SKM-1 (cell line): ENCODE measurements around the gene TLE3.

Experiments used
- DNase-seq: peaks from one replicate; lab custom pipeline; 2025; ENCODE audit not compliant: unreplicated experiment; lab: John Stamatoyannopoulos, UW

Gene TLE3

DNA sequence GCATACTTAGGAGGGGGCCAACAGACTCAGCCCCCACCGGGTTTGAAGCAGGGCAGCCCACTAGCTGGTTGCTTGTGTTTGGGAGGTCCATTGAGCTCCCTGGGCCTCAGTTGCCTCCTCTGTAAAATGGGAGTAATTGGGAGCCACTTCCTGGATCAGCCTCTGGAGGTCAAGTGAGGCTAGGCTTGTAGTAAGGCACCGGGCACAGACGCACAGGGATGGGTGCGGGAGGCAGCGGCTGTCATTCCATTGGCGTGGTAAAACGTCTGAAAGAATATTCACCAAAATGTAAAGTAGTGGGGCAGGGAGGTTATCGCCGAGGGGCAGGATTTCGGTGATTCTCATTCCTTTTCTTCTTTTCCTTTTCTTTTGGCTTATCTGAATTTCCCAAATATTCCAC lies 64.6 kb downstream of the TLE3 start:
- no peak for DNase-seq

DNA sequence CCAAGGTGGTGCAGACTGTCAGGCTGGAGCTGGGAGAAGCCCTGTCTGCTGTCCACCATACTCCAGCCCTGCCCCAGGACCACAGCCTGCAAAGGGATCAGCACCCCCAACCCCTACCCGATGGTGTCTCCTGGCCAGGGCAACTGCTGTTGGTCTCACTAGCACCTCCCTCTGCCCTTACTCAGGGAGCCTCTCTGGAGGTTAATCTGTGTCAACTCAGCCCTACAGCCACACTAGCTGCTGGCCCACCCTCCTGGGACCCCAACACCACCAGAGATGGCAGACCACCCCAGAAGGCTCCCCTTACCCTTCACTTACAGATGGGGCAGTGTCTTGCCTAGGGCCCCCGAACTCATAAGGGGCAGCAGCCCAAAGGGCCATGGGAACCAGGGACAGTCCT lies 65.2 kb downstream of the TLE3 start:
- DNase-seq, result no peak

DNA sequence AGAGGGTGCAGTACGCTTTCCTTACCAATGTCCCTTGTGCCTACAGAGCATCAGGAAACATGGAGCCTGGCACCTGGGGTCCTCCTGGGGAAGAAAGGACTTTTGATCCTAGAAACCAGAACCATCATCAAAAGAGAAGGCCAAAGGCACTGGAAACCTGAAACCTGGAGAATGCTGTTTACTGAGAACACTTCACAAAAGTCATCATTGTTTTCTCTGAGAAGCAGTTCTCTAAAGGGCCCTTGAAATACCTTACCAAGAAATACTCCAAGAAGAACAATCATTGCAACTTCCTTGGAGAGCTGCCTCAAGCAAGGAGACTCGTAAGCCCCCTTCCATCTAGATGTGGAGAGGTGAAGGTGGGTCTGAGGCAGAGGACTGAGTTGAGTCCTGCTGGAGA lies 66.0 kb downstream of the TLE3 start:
- DNase-seq, result no peak

DNA sequence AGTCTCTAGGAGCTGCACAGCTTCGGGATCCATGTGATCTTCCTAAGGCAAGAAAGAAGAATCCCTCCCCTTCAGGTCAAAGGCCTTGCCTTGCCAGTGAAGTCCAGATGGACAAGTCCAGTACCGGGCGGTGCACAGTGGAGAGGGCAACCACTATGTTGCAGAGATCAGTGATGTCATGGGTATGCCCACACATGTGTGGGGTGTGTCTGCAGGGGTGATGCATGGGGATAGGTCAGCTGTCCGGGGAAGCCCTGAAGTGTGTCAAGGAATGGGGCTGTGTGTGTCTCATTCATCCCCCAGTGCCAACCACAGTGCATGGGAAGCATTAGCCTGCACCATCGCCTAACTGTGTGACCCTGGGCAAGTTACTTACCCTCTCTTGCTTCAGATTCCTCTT lies 66.5 kb downstream of the TLE3 start:
- DNase-seq, result no peak

DNA sequence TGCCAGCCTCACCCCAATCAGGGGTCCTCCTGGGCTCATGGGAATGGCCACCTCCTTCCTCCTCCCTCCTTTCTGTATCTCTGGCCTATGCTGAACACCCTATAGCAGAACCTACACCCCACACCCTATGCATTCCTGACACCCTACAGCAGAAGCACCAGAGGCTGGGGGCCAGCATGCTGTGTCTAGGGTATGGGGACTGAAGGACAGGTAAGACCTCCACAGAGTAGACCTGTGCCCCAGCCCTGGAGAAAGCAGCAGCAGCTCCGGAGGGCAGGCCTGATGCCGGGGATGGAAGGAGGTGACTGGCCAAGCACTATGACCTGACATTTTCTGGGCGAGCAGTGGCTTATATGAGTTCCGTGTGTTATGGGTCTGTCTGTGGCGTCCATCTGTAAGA lies 66.9 kb downstream of the TLE3 start:
- no peak for DNase-seq

DNA sequence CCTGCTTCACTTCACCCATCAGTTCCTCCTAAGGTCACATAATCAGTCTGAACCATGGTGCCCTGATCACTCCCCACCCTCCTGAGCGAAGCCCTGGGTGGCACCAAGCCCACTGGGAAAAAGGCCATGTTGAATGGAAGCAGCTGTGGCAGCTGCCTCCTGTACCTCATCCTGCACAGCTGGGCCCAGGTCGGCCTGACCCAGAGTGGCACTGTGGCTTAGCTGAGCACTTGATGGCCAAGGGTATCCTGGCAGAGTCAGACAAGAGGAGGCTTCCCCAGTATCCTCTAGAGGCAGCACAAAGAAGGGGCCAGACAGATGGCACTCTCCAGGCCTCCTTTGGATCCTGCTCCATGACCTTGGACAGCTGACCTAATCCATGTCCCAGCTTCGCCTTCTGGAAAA lies 68.4 kb downstream of the TLE3 start:
- no peak for DNase-seq

DNA sequence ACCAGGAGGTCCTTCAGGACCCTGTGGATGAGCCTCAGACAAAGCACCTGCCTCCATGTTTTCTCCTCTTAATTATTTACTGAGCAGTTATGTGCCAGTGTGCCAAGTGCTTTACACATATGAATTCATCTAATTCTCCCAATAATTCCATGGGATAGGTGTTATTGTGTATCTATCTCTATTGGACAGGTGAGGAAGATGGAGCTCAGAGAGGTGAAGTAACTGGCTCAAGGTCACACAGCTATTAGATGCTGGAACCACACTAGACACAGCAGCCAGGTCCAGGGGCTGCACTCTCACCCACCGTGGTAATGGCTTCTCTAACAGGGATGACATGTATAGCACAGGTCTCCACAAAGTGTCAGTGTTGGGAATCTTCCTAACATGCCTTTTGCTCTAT lies 70.2 kb downstream of the TLE3 start:
- no peak for DNase-seq

DNA sequence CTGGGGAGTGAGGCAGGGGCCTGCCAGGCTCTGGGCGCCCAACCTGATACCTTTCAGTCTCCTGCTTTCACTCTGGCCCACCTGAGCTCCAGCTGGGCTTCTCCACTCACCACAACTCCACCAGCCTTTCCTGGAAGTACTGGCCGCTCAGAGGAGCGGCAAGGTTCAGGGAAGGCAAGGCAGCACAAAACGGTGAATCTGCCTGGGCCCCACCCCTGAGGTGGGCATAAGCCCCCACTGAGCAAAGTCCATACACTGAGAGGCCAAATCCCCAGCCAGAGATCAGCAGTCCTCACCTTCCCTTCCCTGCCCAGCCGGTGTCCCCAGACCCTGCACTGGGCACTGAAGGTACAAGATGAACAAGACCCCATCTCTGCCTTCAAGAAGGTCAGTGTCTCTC lies 70.7 kb downstream of the TLE3 start:
- no peak for DNase-seq

DNA sequence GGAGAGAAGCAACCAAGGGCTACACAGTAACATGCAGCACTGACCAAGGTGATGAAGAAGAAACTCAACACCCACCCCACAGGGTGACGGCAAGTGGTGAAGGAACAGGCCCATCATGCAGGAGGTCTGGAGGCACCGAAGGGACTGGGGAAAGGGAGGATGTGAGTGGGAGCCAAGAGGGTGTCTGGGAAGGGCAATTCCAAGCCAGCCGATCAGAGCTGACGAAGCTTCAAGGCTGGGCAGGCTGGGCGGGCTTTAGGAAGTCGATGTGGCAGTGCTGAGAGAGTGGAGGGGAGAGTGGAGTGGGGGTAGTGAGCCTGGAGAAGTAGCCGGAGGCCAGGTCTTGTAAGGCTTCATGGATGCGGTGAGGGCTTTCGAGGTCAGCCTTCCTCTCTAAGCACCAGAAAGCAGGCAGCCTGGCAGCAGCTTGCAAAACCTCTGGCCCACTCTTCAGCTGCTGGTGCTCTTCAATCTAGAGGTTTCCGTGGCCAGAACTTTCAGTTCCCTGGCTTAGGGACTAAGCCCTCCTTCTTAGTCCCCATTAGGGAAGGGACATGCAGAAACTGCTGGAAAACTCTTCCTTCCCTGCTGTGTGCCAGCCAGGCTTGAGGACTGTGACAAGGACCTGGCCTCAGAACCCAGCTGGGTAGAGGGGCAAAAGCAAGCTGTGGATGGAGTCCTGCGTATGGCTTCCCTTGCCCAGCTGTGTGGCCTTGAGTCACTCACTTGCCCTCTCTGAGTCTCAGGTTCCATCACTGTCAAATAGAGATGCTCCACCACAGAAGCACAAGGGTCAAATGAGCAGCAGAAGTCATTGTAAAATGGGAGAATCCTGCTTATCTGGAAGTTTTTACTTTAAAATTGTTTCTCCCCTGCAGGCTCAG lies 72.1 kb downstream of the TLE3 start:
- DNase-seq, result no peak

DNA sequence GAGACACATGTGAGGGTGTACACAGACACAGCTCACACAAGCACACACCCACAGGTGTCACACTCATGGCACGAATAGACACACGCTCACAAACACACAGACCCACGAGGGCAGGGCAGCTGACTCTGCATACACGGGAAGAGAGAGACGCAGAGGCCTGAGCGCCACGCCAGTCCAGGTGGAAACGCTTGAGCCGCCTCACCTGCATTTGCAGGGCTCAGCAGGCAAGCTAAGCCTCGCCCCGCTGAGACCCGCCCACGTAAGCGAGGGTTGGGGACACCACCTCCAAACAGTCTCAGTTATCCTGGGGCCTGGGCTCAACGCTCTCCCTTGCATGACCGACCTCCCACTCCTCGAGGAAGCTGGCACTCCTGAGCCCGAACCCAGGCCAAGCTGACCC lies 73.2 kb downstream of the TLE3 start:
- DNase-seq, result no peak

DNA sequence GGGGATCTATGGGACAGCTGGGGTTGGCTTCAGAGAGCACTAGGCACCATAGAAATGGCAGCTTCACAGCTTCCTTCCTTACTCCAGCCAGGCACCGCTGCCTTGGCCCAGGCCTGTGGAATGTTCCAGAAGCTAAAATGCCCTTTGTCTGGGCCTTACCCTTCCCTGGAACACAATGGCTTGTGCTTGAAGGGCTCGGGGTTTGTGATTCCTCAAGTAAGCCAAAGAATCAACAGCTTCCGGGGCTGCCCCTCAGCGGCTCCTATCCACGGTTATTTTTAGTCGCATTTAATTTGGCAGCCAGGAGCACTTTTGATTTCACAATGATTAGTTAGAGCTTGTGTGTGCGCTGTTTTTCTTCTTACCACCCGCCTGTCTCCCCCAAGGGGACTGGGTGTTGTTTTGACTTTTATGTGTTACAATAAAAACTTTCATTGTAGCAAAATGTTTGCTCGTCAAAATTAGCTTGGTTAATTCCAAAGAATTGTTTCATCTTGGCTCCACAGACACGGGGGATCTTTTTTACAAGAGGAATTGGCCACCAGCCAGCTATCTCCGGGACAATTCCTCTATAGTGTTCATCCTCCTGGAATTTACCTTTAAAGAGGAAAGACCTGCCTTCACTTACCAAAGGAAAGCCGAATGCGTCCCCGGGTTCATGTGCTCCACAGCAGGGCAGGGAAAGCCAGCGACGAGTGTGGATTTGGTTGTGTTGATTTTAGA lies 73.8 kb downstream of the TLE3 start:
- DNase-seq, result no peak

DNA sequence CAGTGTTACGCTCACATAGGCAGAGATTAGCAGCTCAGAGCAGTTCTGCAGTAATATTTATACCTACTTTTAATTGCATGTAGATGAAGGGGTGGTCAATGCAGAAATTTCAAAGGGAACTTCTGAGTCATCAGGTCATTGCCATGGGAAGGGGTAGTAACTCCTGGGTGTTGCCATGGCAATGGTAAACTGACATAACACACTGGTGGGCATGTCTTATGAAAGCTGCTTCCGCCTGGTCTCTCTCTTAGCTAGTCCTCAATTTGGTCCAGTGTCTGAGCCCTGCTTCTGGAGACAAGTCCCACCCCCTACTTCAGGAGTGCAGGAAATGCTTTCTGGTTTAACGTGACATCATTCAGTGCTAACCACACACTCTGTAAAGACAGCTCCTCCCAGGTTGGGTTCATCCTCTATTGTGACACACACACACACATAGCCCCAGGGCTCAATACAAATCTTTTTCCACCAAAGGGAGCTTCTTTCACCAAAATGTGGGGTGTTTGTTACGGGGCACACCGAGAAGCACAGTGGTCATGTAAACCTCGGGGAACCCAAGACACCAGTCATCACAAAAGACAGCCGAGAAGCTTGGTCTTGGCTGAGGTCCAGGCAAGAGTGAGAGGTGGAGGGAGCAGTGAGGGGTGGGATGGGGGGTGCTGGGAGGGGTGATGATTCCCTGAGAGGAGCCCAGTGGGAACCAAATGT lies 74.5 kb downstream of the TLE3 start:
- DNase-seq, result peak; percentile 89

DNA sequence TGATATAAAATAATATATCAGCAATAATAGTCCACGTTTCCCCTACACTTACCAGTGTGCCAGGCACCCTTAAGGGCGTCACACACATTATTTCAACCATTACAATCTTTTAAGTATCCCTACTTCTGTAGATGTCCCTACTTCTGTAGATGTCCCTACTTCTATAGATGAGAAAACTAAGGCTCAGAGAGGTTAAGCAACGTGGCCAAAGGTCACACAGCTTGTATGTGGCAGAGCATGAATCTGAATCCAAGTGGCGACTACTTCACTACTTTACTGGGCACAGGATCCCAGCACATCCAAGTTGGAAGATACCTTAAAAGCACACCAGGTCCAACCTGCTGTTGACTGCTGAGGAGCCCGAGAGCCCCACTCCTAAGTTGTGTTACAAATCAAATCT lies 77.5 kb downstream of the TLE3 start:
- no peak for DNase-seq

DNA sequence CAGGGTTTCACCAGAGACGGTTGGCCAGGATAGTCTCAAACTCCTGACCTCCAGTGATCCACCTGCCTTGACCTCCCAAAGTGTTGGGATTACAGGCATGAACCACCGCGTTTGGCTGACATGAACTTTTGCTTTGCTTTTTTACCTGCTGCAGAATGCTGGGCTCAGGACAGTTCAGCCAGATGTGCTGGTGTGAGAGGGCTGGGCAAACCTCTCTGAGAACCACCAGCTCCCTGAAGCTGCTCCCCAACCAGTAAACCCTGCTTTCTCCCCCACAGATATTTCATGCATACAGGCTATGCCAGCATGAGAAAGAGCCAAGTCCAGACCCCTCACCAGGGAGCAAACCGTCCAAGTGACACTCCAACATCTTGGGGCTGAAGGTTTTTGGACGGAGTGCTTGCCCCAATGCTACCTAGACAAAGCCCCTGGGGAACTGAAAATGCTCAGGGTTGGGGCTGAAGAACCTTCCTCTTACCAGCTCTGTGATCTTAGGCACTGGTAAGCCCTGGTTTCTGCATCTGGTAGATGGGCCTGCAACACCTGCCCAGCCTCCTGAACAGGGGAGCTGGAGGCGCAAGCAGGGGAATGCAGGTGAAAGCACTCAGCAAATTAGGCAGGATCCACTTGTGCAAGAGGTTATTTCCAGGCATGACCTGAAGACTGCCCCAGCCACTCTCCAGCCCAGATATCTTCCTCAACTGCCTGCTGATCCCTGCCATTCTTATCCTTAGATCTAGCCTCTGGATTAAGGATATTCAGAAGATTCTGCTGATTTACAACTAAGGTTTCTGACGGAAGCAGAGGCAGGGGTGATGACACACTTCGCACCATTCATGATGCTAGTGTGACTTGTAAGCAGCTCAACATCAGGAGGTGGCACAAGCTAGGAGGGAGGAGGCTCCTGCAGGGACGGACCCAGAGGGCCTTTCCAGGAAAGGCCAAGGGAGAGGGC lies 78.8 kb downstream of the TLE3 start:
- no peak for DNase-seq

DNA sequence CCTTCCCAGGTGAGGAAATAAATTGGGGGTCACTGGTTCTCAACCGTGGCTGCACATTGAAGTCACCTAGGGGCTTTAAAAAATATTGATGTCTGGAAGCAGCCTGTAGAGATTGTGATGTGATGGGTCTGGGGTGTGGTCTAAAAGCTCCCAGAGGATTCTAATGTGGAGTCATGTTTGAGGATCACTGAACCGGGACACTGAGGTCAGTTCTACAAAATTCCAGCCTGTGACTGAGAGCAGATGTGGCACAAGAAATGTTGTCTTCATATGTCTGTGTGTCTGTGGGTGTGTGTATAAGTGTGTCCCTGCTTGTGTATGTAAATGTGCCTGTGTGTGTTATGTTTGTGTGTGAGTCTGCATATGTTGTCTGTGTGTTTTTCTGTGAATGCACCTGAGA lies 79.9 kb downstream of the TLE3 start:
- DNase-seq, result no peak

DNA sequence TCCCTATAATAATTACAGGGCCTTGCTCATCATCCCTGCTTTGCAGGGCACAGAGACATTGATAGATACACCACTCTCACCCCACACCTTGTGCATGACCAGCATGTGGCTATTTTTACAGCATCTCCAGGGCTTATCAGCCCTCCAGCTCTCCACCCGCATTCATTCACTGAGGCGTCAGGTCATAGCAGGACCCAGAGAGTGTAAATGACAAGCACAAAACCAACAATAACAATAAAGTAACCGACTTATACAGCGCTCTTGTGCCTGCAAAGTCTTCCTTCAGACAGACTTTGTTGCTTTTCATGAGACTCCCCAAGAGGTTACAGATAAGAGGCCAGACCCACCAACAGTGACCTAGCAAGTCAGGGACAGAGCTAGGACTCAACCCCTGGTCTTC lies 80.7 kb downstream of the TLE3 start:
- no peak for DNase-seq

DNA sequence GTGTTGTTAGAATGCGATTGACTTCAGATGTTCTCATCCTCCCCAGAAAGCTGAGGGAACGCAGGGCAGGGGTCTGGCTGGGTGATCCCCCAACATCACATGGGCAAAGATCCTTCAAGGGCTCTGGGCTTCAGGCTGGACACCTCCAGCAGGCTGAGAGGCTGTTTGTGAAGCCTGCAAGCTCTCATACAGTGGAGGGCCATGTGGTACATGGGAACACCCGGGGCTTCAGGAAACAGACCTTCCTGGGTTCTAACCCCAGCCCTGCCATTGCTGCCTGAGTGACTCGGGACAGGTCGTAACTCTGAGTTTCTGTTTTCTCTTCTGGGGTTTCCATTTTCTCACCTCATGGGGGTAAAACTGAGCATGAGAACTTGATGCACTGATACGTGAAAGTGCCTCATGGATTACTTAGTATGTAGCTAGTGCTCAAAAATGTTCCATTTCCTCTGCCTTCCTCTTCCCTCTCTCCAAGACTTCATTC lies 81.2 kb downstream of the TLE3 start:
- no peak for DNase-seq

DNA sequence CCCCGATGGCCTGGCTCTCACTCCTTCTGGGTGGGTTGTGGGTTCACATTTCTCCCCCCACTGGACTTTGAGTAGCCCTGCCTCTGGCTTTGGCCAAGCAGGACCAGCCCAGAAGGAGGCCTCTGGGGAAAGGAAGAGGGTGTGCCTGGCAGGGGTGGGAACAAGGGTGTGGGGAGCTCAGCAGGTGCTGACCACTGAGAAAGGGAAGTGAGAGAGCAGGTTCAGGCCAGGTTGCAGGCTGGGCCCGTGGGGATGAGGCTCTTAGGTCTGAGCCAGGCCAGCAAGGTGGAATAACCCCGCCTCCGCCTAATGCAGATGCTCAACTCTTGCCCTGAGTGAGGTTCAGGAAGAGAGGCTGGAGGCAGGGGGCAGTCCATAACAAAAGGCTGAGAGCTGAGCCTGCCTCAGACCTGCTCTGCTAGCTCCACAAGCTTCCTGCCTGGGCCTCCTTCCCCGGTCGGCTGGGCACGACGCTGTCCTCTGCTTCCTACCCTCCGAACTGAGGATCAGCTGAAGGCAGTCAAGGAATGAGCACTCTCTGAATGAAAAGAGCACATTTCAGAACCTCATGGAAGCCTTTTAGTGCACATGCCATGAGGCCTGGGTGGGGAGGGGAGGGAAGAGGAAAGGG lies 82.7 kb downstream of the TLE3 start:
- DNase-seq, result no peak

DNA sequence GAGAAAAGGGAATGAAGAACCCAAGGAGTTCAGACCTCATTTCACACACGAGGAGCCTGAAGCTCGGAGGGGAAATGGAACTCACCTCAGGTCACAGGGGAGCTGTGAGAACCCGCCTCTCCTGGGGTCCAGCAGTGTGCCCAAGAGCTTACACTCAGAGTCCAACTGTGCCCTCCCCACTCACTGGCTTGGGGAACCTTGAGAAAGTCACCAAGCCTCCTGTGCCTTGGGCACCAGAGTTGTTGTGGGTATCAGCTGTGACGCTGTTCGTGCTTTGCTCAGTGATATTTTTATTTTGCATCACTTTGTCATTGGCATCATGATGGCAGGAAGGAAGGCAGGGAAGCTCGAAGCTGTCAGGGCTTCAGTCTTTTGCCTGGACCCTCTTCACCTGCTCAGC lies 83.4 kb downstream of the TLE3 start:
- DNase-seq, result no peak

DNA sequence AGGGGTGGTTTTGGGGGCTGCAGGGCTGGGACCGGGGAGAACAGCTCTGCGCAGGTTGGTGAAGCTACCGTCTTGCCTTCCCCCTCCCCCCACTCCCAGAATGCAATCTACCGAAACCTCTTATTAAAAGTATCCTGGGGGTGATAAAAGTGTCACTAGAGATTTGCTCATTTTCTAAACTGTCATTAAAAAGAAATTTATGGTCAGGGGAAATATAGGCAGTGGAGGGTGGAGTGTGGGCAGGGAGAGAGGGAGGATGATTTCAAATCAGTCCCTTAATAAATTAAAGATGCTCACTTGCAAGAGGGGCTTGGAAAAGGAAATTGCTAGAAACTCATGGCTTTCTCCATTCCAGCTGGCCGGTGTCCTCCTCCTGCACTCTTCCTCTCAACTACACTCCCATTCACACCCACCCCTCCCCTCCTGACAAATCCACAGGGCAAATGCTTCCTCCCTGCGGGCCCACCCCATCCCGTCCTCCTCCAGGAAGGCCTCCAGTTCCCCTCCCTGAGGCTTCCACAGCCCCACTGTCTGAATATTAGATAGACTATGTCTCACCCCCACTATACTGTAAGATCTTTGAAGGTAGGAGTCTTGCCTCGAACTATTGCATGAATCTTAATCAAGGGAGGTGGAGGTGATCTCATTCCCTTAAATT lies 83.9 kb downstream of the TLE3 start:
- DNase-seq, result no peak
